NCI-H128 (cell line): ENCODE data around the gene LMO1.

Experiments
- DNase-seq: peaks from one replicate; lab custom pipeline; 2025; ENCODE audit not compliant: unreplicated experiment; lab: John Stamatoyannopoulos, UW

LMO1 gene

GRCh38 chr11:8266246-8267241, 2.9 kb upstream of the LMO1 start:
- no peak for DNase-seq

GRCh38 chr11:8265681-8266241, 2.1 kb upstream of the LMO1 start:
- no peak for DNase-seq

GRCh38 chr11:8263109-8263768, 439 bp downstream of the LMO1 start:
- no peak for DNase-seq

- DNase-seq: no peak
Observed at GRCh38 chr11:8262552-8263108, 1.0 kb downstream of the LMO1 start.

- DNase-seq: no peak
Observed at GRCh38 chr11:8261921-8262551, 1.6 kb downstream of the LMO1 start.

- DNase-seq: no peak
Observed at GRCh38 chr11:8261291-8261690, 2.4 kb downstream of the LMO1 start.

GRCh38 chr11:8260202-8260966, 3.3 kb downstream of the LMO1 start:
- no peak for DNase-seq

- DNase-seq: no peak
Observed at GRCh38 chr11:8259306-8259959, 4.2 kb downstream of the LMO1 start.

GRCh38 chr11:8258784-8259183, 4.9 kb downstream of the LMO1 start:
- no peak for DNase-seq

GRCh38 chr11:8258289-8258688, 5.4 kb downstream of the LMO1 start:
- no peak for DNase-seq

- DNase-seq: no peak
Observed at GRCh38 chr11:8257003-8257664, 6.5 kb downstream of the LMO1 start.

- DNase-seq: no peak
Observed at GRCh38 chr11:8256271-8257002, 7.2 kb downstream of the LMO1 start.

GRCh38 chr11:8253566-8253965, 10.1 kb downstream of the LMO1 start:
- DNase-seq: no peak

- DNase-seq: no peak
Observed at GRCh38 chr11:8252946-8253345, 10.7 kb downstream of the LMO1 start.

GRCh38 chr11:8252388-8252787, 11.3 kb downstream of the LMO1 start:
- no peak for DNase-seq

- no peak for DNase-seq
Observed at GRCh38 chr11:8251616-8252295, 11.9 kb downstream of the LMO1 start.

- DNase-seq: no peak
Observed at GRCh38 chr11:8250981-8251615, 12.6 kb downstream of the LMO1 start.

GRCh38 chr11:8250434-8250833, 13.2 kb downstream of the LMO1 start:
- no peak for DNase-seq
